HT1080 (cell line): ENCODE results near the gene ABCC12. TPM values are rescaled to one million over a fixed set of nuclear protein-coding genes. Genes with fewer than 3 reads are reported as not detected.

Experiments
- DNase-seq: peaks from one replicate; pipeline ENCODE4 v3.0.0-alpha.2; 2015; ENCODE audit warnings: low read depth
- total RNA-seq: library from RNA; depleted of rRNA; stranded (reverse); fragments of >200 nt; shearing (Covaris generic); gene quantifications from 2 replicates; pipeline ENCODE4 v1.2.3, GENCODE V29; 2014; rRNA removed

The ABCC12 gene
- total RNA-seq, 1 experiment from 2014 or later, result not detected

GRCh38 chr16:48106446-48106845, 49.3 kb downstream of the ABCC12 start:
- no peak for DNase-seq

Other genes starting within 250 kb of the ABCC12 start
- gene LONP2, start 88.3 kb upstream of the ABCC12 start, total RNA-seq, result 19.5 and 20.9 TPM in 2 replicates
- gene ABCC11, start 91.5 kb upstream of the ABCC12 start, total RNA-seq, result 0.40 TPM in 1 of 2 replicates, not detected in the other
- 15.5 and 16.3 TPM in 2 replicates for gene SIAH1, start 229.4 kb upstream of the ABCC12 start, total RNA-seq